GM03348 (cell line): Measurements from ENCODE around the gene LUC7L3.

ENCODE experiments used
- DNase-seq: peaks from one replicate; pipeline ENCODE4 v3.0.0; 2012; ENCODE audit warnings: low spot score

LUC7L3 gene

DNA sequence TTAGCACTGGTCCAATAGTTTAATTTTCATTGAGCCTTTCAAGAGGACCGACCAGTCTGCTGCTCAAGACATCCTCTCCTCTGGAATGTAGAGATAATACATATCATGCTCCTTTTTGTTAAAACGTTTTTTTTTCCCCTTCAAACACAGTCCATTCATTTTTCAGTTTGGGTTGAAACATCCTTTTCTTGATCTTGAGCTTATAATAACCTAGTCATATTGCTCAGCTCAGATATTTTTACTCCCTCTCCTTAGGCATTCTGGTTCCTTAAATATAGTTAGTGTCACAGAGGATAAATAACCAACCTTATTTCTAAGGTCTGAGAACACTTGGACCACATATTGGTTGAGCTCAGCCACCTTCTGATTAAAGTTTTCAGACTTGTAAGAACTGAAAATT, 35.1 kb downstream of the LUC7L3 start:
- DNase-seq, result no peak

DNA sequence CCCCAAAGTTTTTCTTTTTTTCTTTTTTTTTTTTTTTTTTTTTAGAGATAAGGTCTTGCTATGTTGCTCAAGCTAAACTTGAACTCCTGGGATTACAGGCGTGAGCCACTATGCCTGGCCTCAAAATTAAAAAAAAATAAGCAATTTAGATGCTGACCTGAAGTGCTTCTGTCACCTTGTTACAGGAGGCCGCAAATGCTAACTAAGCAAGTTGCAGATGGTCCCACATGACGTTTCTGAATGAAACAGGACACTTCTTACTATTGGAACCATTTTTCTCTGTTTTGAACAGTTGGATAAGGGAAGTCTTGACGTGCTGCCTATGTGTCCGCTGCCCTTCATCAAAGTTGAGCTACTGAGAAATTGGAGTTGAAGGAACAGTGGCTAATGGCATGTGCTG, 39.1 kb downstream of the LUC7L3 start:
- DNase-seq, result no peak

DNA sequence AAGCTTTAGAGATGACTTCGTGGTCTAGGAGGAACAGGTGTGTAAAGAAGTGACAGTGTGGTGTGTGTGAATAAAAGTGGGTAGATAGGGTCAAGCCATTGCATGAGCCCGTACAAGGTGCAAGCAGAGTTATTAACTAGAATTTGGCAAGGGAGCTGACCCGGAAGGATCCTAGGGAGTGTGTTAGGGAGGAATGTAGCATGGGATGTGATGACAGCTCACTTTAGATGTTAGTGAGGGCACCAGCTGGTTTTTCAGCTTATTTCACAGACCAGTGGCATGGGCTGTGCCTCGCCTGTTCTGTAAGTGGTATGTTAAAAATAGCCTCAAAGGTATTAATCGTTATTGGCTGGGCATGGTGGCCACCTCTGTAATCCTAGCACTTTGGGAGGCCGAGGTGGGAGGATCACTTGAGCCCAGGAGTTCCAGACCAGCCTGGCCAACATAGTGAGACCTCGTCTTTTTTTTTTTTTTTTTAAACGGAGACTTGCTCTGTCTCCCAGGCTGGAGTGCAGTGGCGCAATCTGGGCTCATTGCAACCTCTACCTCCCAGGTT, 39.7 kb downstream of the LUC7L3 start:
- no peak for DNase-seq

DNA sequence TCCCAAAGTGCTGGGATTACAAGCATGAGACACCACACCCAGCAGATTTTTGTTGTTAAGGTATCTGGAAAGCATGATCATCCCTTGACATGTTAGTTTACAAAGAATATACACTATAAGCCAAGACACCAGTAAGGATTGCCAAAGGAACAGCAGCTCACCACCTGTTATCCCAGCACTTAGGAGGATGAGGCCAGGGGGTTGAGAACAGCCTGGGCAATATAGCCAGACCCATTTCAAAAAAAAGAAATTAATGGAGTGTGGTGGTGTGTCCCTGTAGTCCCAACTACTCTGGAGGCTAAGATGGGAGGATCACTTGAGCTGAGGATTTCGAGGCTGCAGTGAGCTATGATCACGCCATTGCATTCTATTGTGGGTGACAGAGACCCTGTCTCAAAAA, 42.8 kb downstream of the LUC7L3 start:
- no peak for DNase-seq

DNA sequence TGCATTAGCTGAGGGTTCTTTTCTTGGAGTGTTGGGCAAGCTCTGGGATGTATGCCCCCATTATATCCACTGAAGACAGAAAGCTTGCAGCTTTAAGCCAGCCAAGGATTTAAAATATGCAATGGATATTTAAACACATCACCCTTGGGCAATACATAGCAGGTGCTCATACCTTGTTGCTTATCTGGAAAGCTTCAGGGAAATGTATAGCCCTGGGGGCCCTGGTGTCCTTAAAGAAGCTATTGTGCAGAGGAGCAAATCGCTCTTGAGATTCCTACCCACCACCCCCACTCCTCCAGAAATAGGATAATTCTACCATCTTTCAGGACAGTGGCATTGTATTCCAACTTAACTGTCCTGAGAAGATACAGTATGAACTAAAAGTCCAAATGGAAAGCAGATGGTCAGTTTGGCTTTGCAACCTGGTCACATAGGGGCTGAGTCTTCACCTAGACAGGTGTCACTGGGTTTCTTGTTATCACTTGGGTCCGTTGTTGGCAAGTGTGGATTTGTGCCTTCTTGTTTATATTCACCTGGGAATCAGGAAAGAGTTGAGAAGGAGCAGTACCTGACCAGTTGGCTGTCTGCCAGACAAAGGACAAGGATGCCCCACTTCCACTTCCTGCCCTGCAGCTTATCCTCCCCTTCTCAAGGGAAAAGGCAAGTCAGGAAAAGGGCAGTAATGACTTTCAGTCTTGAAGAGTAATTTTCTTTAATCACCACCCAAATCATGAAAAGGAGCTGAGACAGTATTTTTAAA, 44.5 kb downstream of the LUC7L3 start:
- no peak for DNase-seq

DNA sequence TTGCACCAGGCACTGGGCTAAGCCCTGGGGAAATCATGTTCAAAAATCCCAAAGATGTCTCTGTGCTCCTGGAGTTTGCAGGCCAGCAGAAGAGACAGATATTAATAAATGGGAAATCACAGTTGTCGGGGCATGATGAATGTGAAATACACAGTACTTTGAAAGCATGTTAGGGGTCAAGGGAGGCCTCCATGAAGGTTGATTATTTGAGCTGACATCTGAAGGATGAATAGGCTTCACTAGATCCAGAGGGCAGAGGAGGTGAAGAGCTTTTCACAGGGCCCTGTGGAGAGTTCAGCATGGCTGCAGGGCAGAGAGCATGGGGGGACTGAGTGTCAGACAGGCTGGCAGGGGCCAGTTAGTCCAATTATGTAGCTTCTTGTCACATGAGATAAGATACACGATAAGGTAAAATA, 45.3 kb downstream of the LUC7L3 start:
- DNase-seq, result no peak

DNA sequence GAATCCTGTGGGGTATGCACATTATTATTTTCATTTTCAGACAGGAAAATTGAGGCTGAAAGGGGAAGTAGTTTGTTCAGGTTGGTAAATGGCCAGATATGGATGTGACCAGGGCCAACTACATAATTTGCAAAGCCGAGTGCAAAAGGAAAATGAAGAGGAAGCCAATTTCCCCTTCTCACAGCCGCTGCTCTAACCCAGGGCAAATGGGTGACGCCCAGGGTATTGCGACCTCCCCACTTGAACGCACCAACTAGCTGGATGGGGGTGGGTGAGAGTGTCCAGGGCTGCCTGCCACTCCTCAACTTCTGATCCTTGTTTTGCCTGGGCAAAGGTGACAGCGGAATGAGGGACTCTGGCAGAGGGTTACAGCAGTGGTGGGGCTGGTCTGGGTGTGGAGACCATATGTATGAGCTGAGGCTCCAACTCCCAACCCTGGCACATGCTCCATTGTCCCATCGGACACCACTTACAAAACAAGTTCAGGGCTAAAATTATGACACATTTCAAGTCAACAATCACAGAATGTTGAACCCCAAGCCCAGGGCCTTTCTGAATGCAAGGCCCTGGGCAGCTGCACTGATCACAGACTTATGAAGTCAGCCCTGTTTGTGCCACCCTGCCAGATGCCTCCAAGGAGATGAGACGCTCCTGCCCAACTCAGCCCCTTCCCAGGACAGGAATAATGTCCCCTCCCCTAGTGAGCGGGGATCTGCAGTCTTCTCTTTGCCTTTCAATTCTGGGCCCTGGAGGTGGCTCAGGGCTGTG, 46.2 kb downstream of the LUC7L3 start:
- DNase-seq, result no peak

DNA sequence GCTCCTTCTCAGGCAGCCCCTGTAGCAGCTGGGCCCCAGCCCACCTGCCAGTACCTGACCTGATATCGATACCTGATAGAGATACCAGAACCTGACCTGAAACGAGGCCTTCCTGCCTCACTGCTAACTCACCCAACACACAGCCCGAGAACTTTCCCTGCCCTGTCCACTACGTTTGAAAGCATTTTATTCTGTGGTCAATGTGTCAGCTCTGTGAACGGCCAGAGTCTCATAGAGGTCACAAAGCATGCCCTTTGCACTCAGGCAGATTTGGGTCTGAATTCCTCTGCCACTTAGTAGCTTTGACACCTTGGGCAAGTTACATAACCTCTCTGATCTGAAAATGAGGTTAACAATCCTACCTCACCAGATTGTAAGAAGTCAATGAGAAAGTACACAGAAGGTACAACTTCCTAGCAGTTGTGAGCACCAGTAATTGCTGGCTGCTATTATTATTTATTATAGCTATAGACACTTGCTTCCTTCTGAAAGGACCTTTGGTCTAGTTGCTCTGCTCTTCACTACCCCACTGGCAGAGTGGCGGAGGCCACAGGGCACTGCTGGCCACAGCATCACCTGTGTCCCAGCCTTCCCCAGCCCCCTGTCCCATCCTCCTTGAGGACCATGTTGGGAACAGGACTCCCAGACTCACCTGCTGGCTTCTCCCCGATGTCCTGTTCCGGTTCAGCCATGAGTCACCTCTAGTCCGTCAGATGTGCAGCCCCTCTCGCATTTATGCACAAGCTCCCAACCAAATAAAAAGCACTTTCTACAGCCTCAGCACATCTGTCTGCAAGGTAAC, 47.0 kb downstream of the LUC7L3 start:
- no peak for DNase-seq

DNA sequence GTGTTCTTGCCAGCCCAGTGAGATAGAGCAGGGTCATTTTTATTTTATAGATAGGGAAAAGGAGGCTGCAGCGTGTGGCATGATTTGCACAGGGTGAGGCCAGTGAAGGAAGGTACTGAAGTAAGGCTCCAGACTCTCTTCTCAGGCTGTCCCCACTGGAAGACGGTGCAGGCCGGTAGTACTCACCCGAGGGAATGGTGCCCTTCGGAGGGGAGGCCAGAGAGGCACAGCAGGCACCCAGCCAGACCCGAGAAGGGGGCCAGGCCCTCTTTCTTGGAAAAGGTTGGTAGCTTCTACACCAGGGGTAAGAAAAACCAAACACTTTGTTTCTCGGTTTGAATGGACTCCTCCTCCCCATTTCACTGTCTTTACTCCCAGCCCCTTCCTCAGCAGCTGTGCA, 47.6 kb downstream of the LUC7L3 start:
- DNase-seq, result no peak

DNA sequence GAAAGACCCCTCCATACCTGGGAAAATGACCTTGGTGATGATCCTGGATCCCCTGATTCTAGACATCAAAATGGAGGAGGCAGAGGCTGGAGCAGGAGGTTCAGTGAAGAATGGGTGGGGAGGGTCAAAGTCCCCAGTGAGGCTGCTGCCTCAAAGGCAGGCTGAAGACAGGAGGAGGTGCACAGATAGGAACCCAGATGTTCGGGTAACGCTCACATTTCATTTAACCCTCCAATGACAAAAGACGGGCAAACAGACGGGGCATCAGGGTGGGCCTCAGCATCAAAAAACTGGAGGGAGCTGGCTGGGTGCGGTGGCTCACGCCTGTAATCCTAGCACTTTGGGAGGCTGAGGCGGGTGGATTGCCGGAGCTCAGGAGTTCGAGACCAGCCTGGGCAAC, 48.0 kb downstream of the LUC7L3 start, which contains the start of gene ANKRD40CL:
Gene ANKRD40CL (minus strand): TSS at position 73 of the 400 bp plus-strand sequence. CDS start 605 bp downstream, outside the sequence.
- DNase-seq, result no peak

DNA sequence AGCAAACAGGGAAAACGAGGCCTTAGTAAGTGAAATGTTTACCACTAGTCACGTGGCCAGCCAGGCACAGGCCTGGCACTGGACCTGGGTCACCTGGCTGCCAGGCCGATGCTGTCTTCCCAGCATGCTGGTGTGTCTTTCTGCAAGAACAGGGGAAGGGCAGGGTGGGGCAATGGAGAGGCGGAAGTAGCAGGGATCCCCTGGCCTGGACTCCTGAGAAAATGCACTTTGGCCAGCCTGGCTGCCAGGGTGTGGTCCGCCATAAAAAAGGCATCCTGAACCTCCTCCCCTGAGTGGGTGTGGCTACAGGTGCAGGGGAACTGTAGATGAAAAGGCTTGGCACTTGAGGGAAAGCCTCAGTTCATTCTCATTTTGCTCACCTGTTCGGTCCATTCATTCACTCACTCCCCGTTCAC, 49.0 kb downstream of the LUC7L3 start:
- no peak for DNase-seq

DNA sequence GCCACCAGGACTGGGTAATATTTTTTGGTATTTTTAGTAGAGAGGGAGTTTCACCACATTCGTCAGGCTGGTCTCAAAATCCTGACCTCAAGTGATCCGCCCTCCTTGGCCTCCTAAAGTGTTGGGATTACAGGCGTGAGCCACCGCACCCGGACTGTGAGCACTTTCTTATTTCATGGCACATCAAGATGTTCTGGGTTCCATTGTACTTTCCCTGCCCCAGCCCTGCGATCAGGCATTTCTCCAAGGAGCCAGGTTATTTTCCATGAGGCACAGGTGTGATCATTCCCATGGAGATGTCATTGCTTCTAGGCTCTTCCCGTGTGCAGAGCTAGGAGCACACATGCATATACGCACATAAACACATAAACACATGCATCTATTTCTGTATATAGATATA, 50.5 kb downstream of the LUC7L3 start:
- no peak for DNase-seq

DNA sequence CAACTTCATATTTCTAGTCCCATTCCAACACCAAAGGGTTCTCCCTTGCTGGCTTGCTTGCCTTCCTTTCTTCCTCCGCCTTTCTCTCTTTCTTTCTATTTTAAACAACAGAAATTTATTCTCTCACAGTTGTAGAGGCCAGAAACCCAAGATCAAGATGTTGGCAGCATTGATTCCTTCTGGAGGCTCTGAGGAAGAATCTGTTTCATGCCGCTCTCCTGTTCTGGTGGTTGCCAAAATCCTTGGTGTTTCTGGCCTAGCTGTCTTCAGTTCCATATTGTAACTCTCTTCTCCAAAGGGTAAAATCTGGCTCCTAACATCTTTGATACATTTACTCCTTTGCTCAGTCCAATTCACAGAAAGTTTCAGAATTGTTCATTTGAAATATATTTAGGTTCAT, 50.9 kb downstream of the LUC7L3 start:
- DNase-seq, result no peak

DNA sequence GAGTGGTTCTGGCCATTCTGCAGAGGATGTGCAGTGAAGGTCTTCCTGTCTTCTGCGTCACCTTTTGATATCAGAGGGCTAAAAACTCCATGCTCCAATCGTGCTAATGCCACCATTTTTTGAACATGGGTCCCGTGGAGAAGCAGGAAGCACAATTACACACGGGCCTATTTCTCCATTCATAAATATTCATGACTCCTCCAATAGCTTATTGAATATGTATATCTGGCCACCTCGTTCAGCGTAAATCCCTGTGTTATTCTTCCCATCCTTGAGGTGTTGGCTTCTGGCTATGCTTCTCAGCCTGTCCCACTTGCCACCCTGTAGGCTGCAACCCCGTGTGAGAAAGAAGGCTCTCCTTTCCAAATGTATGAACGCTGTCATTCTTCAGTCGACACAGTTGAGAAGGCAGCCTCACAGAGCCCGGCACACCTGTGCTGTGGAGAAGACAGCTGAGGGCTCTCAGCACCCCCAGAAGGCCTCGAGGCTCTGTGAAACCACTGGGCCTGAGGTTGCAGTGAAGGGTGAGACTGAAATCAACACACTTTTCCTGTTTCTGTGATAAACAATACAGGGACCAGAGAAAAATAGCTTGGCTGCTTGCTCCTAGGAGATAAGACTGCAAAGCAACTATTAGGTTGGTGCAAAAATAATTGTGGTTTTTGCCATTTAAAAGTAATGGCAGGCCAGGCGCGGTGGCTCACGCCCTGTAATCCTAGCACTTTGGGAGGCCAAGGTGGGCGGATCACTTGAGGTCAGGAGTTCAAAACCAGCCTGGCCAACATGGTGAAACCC, 52.8 kb downstream of the LUC7L3 start:
- DNase-seq, result no peak

DNA sequence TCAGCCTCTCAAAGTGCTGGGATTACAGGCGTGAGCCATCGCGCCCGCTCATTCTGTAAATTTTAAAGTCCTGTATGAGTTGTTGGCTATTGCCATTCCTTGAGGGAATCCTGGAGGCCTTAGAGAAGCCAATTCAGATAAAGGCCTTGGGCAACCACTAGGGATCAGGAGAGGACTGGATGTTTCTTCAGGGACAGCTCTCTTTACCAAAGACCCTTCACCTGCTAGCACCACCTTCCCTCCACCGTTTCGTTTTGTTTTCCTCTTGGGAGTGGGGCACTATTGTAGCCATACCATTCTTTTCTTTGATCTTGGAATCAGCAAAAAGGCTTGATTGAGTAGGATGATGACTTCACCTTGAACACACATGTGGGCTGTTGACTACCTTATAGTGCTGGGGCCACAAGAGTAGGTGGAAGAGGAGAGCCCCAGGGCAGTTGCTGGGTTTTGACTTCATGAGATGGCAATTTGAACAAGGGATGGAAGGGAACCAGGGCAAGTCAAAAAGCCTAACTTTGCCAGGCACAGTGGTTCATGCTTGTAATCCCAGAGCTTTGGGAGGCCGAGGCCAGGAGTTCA, 54.9 kb downstream of the LUC7L3 start:
- DNase-seq, result no peak

DNA sequence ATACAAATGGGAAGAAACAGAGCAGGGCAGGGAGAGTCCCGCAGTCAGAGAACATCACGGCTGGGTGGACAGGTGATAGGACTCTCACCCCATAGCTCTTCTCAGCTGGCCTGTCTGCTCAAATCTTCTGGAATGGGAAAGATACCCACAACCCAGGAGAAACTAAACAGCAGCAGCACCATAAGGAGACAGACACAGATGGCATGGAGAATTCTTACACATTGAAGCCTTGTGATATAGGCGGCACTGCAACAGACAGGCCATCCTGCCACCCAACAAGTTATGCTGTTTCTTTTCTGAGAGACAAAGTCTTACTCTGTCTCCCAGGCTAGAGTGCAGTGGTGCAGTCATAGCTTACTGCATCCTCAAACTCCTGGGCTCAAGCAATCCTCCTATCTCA, 56.5 kb downstream of the LUC7L3 start:
- no peak for DNase-seq

DNA sequence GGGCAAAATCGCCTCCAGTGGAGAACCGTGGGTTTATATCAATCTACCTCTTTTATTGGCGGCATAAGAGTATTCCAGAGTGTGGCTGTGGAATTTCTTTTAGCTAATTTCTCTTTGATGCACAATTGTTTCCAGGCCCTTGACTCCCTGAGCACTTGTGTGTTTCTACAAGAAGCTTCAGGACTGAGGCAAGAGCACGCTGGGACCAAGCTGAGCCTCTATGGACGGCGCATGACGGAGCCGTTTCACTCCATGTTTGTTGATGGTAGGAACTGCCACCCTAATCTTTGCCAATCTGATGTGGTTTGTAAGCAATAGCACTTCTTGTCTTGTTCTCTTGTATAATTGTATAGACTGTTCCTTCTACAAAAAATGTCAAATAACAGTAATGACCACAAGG, 59.1 kb downstream of the LUC7L3 start:
- DNase-seq, result no peak

DNA sequence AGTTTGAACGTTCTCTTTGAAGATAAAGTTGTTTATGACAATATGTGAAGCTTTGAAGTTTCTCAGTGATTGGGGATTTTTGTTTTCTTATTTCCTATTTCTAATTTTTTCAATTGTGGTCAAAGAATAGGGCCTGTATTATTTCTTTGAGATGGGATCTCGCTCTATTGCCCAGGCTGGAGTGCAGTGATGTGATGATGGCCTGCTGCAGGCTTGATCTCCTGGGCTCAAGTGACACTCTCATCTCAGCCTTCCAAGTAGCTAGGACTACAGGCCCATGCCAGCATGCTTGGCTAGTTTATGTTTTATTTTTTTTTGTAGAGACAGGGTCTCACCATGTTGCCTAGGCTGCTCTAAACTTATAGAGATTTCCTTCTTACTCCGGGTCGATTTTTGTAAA, 59.6 kb downstream of the LUC7L3 start:
- no peak for DNase-seq

DNA sequence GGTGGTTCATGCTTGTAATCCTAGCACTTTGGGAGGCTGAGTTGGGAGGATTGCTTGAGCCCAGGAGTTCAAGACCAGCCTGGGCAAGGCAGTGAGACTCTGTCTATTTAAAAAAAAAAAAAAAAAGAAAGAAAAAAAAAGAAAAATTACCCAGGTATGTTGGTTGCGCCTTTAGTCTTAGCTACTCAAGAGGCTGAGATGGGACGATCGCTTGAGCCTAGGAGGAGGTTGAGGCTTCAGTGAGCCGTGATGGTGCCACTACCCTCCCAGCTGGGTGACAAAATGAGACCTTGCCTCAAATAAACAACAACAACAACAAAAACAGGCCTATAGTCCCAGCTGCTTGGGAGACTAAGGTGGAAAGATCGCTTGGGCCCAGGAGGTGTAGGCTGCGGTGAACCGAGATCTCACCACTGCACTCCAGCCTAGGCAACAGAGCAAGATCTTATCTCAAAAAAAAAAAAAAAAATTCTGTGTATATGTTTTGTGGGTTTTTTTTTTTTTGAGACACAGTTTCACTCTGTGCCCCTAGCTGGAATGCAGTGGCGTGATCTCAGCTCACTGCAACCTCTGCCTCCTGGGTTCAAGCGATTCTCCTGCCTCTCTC, 60.4 kb downstream of the LUC7L3 start:
- no peak for DNase-seq

DNA sequence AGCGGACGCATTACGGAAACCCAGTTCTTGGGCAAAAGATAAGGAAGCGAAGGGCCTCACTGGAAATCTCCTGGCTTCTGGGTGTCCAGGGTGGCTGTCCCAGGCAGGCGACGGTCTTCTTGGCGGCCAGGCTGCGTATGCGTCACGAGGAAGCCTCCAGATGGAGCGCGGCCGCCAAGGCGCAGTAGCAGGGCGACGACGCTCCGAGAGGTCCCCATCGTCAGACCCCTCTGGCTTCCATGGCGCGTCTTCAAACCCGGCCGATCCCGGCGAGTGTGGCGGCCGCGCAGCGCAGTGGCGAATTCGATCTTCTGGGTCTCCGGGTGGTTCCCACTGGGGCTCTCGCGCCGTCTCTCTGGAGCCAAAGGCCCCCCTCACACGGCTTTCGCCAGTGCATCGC, 61.8 kb downstream of the LUC7L3 start:
- no peak for DNase-seq

DNA sequence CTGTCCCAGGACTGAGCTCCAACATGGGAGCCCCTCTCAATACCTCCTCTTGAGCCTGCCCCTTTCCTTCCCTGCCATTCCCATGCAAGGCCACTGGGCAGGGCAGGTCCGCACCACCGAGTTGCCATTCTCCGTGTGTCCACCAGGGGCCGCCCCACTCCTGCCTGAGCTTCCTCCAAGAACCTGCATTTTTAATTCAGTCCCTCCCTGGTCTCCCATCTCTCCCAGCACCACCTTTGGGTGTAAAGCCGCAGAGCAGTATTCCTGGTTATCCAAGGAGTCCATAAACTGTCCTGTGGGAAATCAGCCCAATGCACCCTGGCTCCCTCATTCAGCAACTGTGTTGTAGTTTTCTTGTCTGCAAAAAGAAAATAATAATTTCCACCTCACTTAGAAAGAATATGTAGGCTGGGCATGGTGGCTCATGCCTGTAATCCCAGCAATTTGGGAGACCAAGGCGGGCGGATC, 63.8 kb downstream of the LUC7L3 start:
- peak; percentile 96 for DNase-seq
